Measurements from ENCODE around the gene FAM222A.

GRCh38 chr12:109729801-109730200, 16.2 kb downstream of the FAM222A start:
- no peak for TF ChIP-seq CTCF (IDR thresholded peaks at IDR 0.05; ENCODE audit: control extremely low read depth in 1 of 3, insufficient read depth in 1 of 3, low read depth in 1 of 3, low read length in 3 of 3)
- TF ChIP-seq, protein P1, sequence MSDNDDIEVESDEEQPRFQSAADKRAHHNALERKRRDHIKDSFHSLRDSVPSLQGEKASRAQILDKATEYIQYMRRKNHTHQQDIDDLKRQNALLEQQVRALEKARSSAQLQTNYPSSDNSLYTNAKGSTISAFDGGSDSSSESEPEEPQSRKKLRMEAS (IDR thresholded peaks at IDR 0.05), result no peak
- TF ChIP-seq POLR2A (IDR thresholded peaks at IDR 0.05; ENCODE audit: control extremely low read depth in 1 of 2, low read depth in 2 of 2, low read length in 2 of 2), result no peak
